ENCODE data around the gene STK35.

Gene STK35

DNA sequence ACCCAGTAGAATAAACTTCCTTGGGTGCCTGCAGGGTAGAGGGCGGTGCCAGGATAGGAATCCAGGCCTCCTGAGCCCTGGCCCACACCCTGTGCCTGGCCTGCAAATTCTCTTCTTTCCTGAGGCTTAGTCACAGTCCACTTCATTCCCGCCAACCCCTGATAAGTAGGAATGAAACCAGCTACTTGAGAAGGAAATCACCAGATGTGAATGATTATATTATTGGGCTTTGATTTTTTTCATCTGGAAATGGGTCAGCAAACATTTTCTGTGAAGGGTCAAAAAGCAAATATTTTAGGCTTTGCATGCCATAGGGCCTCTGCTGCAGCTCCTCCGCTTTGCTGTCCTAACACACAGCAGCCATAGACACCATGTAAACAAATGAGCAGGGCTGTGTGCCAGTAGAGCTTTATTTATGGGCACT lies 50.2 kb downstream of the STK35 start:
- TF ChIP-seq, protein P1, sequence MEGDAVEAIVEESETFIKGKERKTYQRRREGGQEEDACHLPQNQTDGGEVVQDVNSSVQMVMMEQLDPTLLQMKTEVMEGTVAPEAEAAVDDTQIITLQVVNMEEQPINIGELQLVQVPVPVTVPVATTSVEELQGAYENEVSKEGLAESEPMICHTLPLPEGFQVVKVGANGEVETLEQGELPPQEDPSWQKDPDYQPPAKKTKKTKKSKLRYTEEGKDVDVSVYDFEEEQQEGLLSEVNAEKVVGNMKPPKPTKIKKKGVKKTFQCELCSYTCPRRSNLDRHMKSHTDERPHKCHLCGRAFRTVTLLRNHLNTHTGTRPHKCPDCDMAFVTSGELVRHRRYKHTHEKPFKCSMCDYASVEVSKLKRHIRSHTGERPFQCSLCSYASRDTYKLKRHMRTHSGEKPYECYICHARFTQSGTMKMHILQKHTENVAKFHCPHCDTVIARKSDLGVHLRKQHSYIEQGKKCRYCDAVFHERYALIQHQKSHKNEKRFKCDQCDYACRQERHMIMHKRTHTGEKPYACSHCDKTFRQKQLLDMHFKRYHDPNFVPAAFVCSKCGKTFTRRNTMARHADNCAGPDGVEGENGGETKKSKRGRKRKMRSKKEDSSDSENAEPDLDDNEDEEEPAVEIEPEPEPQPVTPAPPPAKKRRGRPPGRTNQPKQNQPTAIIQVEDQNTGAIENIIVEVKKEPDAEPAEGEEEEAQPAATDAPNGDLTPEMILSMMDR (IDR thresholded peaks at IDR 0.05; ENCODE audit: extremely low read depth, missing control alignments): no peak
- no peak for DNase-seq (ENCODE audit: low spot score)

DNA sequence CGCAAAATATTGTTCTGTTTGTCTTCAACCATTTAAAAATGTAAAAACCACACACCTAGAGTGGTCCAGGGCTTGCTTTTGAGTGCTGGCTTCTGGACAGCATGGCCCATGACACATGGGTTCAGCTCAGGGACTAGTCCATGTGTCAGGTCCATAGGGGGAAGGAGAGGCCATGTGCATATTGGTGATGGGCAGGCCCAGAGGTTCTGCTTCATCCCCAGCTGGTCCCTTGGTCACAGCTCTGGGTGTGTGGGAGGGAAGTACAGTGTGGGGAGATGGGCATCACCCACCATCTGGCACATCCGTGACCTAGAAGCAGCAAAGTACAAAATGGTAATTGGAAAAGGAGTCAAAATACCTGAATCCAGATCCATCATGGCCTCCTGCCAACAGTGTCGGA lies 50.7 kb downstream of the STK35 start:
- no peak for DNase-seq (ENCODE audit: low spot score)
- TF ChIP-seq, protein P1 (IDR thresholded peaks at IDR 0.05; ENCODE audit: extremely low read depth, missing control alignments): no peak

DNA sequence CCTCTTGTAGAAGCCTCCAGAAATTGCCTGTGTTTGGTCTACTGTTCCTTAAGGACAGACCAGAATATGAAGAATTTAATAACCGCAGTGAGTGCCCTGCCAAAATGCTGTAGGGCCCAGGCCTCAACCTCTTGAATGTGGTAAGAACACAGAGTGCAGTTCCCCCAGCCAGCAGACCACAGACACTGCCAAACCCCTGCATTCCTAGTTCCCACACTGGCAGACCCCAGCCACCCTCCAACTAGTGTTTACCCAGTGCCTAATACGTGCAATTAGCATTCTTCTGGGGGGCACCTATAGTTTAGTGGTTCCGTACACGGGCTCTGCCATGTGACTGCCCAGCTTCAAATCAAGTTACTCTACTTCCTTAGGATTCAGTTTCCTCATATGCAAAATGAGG lies 51.7 kb downstream of the STK35 start:
- TF ChIP-seq, protein P1 (IDR thresholded peaks at IDR 0.05; ENCODE audit: extremely low read depth, missing control alignments): no peak
- no peak for DNase-seq (ENCODE audit: low spot score)

DNA sequence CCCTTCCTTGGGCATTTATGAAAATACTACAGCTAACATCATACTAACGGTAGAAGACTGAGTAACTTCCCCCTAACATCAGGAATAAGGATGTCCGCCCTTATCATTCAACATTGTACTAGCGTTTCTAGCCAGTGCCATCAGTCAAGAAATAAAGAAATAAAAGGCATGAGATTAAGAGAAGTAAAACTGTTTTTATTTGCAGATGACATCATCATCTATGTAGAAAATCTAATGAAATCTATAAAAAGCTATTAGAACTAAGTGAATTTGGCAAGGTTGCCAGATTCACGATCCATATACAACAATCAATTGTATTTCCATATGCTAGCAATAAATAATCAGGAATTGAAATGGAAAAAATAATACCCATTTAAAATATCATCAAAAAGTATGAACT lies 54.6 kb downstream of the STK35 start:
- TF ChIP-seq, protein P1 (IDR thresholded peaks at IDR 0.05; ENCODE audit: extremely low read depth, missing control alignments): no peak
- no peak for DNase-seq (ENCODE audit: low spot score)

DNA sequence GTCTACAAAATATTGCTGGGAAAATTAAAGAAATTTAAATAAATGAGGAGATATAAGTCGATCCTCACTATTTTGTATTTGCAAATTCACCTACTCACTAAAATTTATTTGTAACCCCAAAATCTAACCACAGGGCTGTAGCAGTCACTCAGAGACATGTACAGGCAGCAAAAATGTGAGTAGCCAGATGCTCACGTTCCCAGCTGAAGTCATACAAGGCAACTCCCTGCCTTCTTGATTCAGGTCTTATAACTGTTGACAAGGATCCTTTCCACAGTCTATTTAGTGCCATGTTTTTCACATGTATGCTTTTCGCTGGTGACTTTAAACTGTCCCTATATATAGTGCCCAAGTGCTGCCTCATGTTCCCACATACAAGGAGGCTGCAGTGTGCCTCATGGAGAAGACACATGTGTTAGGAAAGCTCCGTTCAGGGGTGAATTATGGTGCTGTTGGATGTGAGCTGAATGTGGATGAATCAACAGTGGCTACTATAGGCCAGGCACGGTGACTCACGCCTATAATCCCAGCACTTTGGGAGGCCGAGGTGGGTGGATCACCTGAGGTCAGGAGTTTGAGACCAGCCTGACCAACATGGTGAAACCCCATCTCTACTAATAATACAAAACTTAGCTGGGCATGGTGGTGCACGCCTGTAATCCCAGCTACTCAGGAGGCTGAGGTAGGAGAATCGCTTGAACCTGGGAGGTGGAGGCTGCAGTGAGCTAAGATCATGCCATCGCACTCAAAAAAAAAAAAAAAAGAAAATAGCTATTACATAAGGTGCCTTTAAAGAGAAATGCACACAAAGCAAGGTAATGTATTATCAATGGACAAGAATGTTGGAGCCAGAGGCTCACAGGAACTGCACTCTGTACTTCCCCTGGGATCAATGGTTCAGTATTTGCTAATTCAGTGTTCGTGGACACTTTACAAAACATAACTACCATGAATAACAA lies 55.3 kb downstream of the STK35 start:
- DNase-seq (ENCODE audit: low spot score): no peak
- TF ChIP-seq, protein P1 (IDR thresholded peaks at IDR 0.05; ENCODE audit: extremely low read depth, missing control alignments): no peak

DNA sequence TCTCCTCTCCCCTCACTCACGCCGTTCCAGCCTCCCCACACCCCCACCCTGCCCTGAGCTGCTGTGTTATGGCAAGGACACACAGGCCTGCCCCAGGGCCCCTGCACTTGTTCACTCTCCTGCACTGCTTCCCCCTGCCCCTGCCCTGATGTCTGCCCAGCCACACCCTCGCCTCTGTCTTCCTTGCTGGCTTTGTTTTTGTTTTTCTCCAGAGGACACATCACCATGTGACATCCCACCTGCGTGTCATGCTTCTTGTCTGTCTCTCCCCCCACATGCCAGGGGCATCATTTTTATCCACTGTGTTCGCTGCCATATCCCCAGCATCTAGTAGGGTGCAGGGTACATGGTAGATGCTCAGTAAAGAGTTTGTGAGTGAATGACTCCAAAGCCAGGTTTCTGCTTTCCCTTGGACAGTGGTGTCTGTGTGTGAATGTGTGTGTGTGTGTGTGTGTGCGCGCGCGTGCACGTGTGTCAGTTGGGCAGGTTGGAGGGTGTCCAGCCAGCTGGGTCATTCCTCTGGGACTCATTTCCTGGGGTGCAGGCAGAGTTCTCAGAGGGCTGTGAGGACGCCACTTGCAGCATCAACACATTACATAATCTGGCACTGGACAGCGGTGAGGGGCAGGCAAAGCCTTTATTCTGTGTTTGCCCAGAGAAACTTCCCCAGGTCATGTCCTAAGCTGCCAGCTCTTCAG lies 60.6 kb downstream of the STK35 start:
- DNase-seq (ENCODE audit: low spot score): no peak
- TF ChIP-seq, protein P1 (IDR thresholded peaks at IDR 0.05; ENCODE audit: extremely low read depth, missing control alignments): no peak

DNA sequence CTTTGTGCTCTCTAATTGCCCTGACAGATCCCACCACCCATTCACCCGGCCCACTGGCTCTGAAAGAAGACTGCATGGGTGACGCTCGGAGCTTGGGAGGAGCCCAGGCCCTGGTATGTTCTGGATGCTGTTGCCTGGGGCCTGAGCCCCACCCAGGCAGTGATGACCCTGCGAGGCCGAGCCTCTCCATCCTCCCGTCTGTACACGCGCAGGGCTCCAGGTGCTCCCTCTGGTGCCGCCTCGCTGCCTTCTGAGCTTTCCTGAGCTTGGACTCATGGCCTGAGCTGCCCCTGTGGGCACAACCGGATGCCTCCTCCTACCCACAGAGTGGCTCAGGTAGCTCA lies 61.2 kb downstream of the STK35 start:
- no peak for DNase-seq (ENCODE audit: low spot score)
- TF ChIP-seq, protein P1 (IDR thresholded peaks at IDR 0.05; ENCODE audit: extremely low read depth, missing control alignments): no peak
